Stimulated activated CD4-positive, alpha-beta T cell treated with anti-CD3 and anti-CD28 coated beads, Interleukin-12 subunit alpha, Interleukin-12 subunit beta, amount 100 ng/mL, for 24 hours (primary cell): ENCODE data around the gene BCLAF3.

ENCODE experiments used
- DNase-seq, 2 experiments: peaks; one replicate each; pipeline ENCODE4 v3.0.0-alpha.2; 2020; ENCODE audit warnings: low read depth in 2 of 2

The BCLAF3 gene

DNA sequence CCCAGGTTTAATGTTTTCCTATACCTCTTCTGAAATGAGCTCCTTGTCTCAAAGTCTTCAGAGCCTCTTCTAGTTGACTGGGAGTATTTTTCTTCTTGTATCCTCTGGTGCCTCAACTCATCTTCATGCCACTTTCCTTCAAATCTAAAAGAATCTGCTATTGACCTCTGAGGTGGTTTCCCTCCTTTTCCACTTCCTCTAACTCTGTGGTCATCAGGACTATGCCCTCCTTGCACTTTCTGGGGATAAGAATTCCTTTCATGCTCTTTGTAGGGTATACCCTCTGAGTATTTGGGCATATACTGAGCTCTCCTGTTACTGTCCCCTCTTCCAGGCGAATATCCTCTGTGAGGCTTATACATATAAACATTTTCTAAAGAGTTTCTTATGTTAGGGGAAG lies 24.8 kb downstream of the BCLAF3 start:
- no peak for DNase-seq

DNA sequence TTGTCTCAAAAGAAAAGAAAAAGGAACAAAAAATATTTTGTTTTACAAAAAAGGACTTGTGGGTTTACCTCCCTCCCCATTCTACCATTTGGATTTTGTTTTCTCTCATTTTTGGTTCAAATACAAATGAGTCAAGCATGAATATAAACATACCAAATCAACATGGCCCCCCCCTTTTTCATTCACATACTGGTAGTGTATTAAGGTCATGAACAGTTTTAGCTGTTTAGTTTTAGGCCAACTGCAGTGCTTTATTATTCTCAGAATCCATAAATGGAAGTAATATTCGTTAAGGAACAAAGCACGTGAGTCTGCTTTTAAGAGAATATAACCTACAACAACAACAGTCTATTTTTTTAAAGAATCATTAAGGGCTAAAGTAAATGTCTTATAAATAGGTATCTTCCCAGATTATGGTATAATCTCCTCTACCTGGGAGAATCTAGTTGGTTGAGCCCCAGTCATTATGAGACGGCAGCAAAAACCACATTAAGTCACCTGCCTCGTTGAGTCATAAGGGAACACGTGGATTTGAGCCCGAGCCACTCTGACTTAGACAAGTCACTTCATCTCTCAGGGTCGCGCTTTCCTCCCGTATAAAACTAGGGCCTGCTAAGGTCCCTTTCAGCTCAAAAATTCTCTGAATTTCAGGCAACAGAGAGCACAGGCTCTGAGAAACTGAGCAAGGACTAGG lies 26.7 kb downstream of the BCLAF3 start:
- DNase-seq, result peak in 1 of 2 experiments; percentile 0

GRCh38 chrX:19960913-19961312 lies 29.9 kb downstream of the BCLAF3 start:
- no peak for DNase-seq

DNA sequence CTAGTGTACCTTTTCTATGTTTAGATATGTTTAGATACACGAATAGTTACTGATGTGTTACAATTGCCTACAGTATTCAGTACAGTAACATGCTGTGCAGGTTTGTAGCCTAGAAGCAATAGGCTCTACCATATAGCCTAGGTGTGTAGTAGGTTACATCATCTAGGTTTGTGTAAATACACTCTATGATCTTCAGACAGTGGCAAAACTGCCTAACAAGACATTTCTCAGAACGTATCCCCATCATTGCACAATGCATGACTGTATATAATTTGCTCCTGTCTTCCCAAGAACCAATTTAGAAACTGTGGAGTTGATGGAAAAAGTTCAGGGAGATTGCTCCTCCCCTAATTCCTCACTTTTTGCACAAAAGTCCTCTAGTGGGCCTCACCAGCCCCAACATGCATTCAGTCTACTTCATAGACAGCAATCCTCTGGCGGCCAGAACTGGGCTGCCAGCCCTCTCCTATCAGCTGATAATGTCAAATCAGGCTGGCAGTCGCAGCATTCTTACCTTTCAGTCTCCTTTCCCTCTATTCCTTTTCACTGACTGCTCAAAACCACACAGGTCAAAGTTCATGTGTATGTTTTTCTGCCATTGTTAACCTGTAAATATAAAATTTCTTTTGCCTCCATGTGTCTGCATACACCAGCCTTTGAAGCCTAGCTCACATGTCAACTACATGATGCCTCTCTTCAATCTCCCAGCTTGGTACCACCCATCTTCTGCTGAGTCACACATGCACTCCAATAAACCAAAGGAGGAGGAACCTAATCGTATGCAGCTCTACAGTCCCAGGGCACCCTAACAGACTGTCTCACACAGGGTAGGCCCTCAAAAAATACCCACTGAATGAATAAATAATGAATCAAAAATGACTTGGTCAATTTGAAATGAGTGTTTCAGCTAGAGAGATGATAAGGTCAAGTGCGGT lies 32.0 kb downstream of the BCLAF3 start:
- DNase-seq, result no peak

GRCh38 chrX:19956923-19957322 lies 33.9 kb downstream of the BCLAF3 start:
- no peak for DNase-seq

DNA sequence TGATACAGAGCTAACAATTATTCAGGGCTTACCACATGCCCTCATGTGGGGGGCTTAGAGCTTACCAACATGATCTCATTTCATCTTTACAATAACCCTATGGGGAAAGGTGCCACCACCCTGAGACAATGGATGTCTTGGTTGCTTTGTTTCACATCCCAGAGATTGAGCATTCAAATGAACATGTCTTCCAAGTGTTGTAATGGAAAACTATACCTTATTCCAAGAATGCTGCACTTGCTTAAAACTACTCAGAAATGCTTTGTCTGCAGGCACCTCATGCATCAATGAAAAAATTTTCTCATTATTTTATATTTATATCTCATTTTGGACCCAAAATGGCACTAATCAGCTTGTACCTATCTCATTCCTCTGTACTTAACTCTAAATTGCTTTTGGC lies 34.6 kb downstream of the BCLAF3 start:
- DNase-seq, result no peak

DNA sequence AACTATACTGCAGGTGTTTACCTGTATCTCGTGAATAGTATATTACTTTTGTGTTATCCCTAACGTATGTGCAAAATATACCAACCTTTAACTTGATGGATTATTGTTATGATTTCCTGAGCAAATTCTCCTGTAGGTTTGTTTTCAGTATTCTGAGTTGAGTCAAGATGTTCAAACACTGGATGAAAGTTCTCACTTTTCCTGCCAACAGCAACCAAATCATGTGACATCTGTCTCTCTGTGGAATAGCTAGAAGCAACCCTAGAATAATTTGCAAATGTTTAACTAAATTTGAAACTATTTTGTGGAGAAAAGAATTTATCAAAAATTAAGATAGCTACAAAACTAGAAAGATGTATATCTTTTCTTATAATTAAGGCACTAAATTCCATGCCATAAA lies 35.6 kb downstream of the BCLAF3 start:
- DNase-seq, result no peak

- no peak for DNase-seq
These were observed 36.3 kb downstream of the BCLAF3 start for GRCh38 chrX:19954335-19955096.

- no peak for DNase-seq
These were observed 37.7 kb downstream of the BCLAF3 start for GRCh38 chrX:19953145-19953544.

GRCh38 chrX:19949340-19949739 lies 41.5 kb downstream of the BCLAF3 start:
- DNase-seq, result no peak

GRCh38 chrX:19947612-19948011 lies 43.2 kb downstream of the BCLAF3 start:
- no peak for DNase-seq
